K562 (cell line): Measurements from ENCODE around the gene CEP135. TPM values are rescaled to one million over a fixed set of nuclear protein-coding genes. Genes with fewer than 3 reads are reported as not detected.
A peak's percentile ranks its signal among the peaks of the same experiment; 100 is the strongest.

Source experiments
- ATAC-seq: fragments of 200-7000 bp; cut with Tn5 transposase; 3 replicates; pipeline ENCODE4 v1.9.1; 2020; ENCODE audit warnings: moderate library complexity
- BruUV-seq: library from RNA; stranded (reverse); fragments of 400-500 nt; replicated peaks from 2 replicates; lab custom pipeline; 2021; lab: Mats Ljungman, UMichigan
- CTCF ChIA-PET: fragments of 300-600 bp; formaldehyde crosslinking; extraction: SDS; loops from one replicate; lab custom pipeline; 2021; ENCODE audit warnings: low intra/inter-chr PET ratio; lab: Yijun Ruan, JAX
- POLR2A ChIA-PET: fragments of 300-600, 350-650 bp; sonication (Branson Sonifier 250); formaldehyde crosslinking; extraction: SDS; loops from one replicate; lab custom pipeline; 2021; ENCODE audit warnings: antibody characterized with exemption, inconsistent platforms; lab: Yijun Ruan, JAX
- DNase-seq, 4 experiments: peaks; one replicate each; pipeline versions ENCODE4 v3.0.0 to v3.0.0-alpha.2; 2011 to 2018; ENCODE audit warnings: low spot score in 3 of 4, mixed read lengths in 3 of 4; ENCODE audit errors: extremely low read depth in 1 of 4
- FAIRE-seq: peaks from 2 replicates; lab custom pipeline; 2011; peaks lifted over from hg19 to GRCh38; lab: Jason Lieb, UNC
- H2AFZ ChIP-seq: 2 replicates; pipeline ENCODE4 v1.6.0; 2011; ENCODE audit warnings: low read depth, low read length, control low read depth, inconsistent platforms
- H3K27ac ChIP-seq: fragments of 200-600 bp; 3 replicates; pipeline ENCODE4 v1.8.0; 2011; ENCODE audit warnings: low read depth, mild to moderate bottlenecking, control low read depth, inconsistent platforms, low read length, moderate library complexity, mixed read lengths; ENCODE audit errors: extremely low read depth
- H3K27me3 ChIP-seq, 2 experiments: fragments of 300-600 bp in 1 of 2; 2 replicates in 1 of 2; 3 replicates in 1 of 2; pipeline versions ENCODE4 v1.6.0 to v1.8.0; 2011; ENCODE audit warnings: inconsistent platforms in 2 of 2, low read length in 2 of 2, mild to moderate bottlenecking in 1 of 2, mixed read lengths in 1 of 2, moderate library complexity in 1 of 2; ENCODE audit not compliant: control insufficient read depth in 2 of 2, insufficient read depth in 2 of 2
- H3K36me3 ChIP-seq: fragments of 300-600 bp; 3 replicates; pipeline ENCODE4 v1.8.0; 2011; ENCODE audit warnings: mild to moderate bottlenecking, low read length, inconsistent platforms; ENCODE audit not compliant: control insufficient read depth, insufficient read depth
- H3K4me1 ChIP-seq, 2 experiments: fragments of 200-600 bp in 1 of 2; replicated peaks in 1 of 2; 2 replicates in 1 of 2; 3 replicates in 1 of 2; pipeline versions ENCODE4 v1.5.1 to v1.8.0; 2011; ENCODE audit warnings: inconsistent platforms in 2 of 2, low read length in 2 of 2, mild to moderate bottlenecking in 1 of 2, mixed read lengths in 1 of 2, moderate library complexity in 1 of 2; ENCODE audit not compliant: control insufficient read depth in 2 of 2, insufficient read depth in 2 of 2
- H3K4me2 ChIP-seq: 2 replicates; pipeline ENCODE4 v1.6.1; 2011; ENCODE audit warnings: low read length, control low read depth, inconsistent platforms, mixed read lengths; ENCODE audit not compliant: insufficient read depth
- H3K4me3 ChIP-seq: fragments of 200-600 bp; sonication (generic), shearing (Covaris generic); 2 replicates; pipeline ENCODE4 v1.5.1; 2016; ENCODE audit warnings: control low read depth, inconsistent platforms
- H3K79me2 ChIP-seq: fragments of 200-600 bp; 3 replicates; pipeline ENCODE4 v1.8.0; 2011; ENCODE audit warnings: low read length, inconsistent platforms; ENCODE audit not compliant: control insufficient read depth, insufficient read depth
- H3K9ac ChIP-seq, 2 experiments: 2 replicates each; pipeline versions ENCODE4 v1.6.0 to v1.6.1; 2011; ENCODE audit warnings: low read depth in 2 of 2, low read length in 2 of 2, control low read depth in 1 of 2, inconsistent platforms in 1 of 2, mild to moderate bottlenecking in 1 of 2, mixed read lengths in 1 of 2; ENCODE audit not compliant: insufficient read depth in 1 of 2
- H3K9me1 ChIP-seq: one replicate; pipeline ENCODE4 v1.6.0; 2011; ENCODE audit warnings: inconsistent platforms, mild to moderate bottlenecking, low read length, moderate library complexity; ENCODE audit not compliant: control insufficient read depth, insufficient read depth
- H3K9me3 ChIP-seq: replicated peaks from 2 replicates; pipeline ENCODE4 v1.5.1; 2011; ENCODE audit warnings: low read depth, low read length, inconsistent platforms; ENCODE audit not compliant: control insufficient read depth, insufficient read depth
- H4K20me1 ChIP-seq: replicated peaks from 2 replicates; pipeline ENCODE4 v1.6.1; 2011; ENCODE audit warnings: low read length, inconsistent platforms, mixed read lengths; ENCODE audit not compliant: control insufficient read depth, insufficient read depth
- CBX2 ChIP-seq: fragments of 200-600 bp; sonication (generic); IDR thresholded peaks from one replicate; pipeline ENCODE4 v1.6.1; 2012; ENCODE audit warnings: mild to moderate bottlenecking, low read length, inconsistent platforms; ENCODE audit not compliant: insufficient read depth, poor library complexity, severe bottlenecking
- EP300 ChIP-seq: IDR thresholded peaks from 2 replicates; pipeline ENCODE4 v1.6.1; 2012; ENCODE audit warnings: low read length, improper control_type of control experiment
- EP400 ChIP-seq: fragments of 450-650 bp; IDR thresholded peaks from 2 replicates; pipeline ENCODE4 v1.6.1; 2017; ENCODE audit warnings: antibody characterized with exemption, mild to moderate bottlenecking, moderate library complexity
- ETV1 ChIP-seq: fragments of 450-650 bp; conservative IDR thresholded peaks from 2 replicates; pipeline ENCODE4 v1.6.1; 2016; ENCODE audit warnings: missing genetic modification characterization, control low read depth, low read depth, missing compliant biosample characterization
- HNRNPUL1 ChIP-seq: fragments of 200-400 bp; formaldehyde crosslinking; IDR thresholded peaks from 2 replicates; pipeline ENCODE4 v1.6.1; 2017; ENCODE audit warnings: low read length
- KLF16 ChIP-seq: IDR thresholded peaks from 2 replicates; pipeline ENCODE4 v1.6.1; 2016; ENCODE audit warnings: antibody characterized with exemption
- RBM14 ChIP-seq: fragments of 200-400 bp; formaldehyde crosslinking; IDR thresholded peaks from 2 replicates; pipeline ENCODE4 v1.6.1; 2018; ENCODE audit warnings: low read depth, mild to moderate bottlenecking, low read length, moderate library complexity, borderline replicate concordance; ENCODE audit not compliant: insufficient read depth
- RNF219 ChIP-seq: fragments of 250-450 bp; sonication (Bioruptor Pico); IDR thresholded peaks from 2 replicates; pipeline ENCODE4 v1.5.0; 2022; ENCODE audit warnings: mild to moderate bottlenecking
- SRSF1 ChIP-seq: fragments of 200-400 bp; formaldehyde crosslinking; IDR thresholded peaks from 2 replicates; pipeline ENCODE4 v1.6.1; 2017; ENCODE audit warnings: mild to moderate bottlenecking, low read depth, low read length, moderate library complexity
- TCF7 ChIP-seq: sonication (generic); IDR thresholded peaks from 2 replicates; pipeline ENCODE4 v1.6.1; 2016; ENCODE audit warnings: antibody characterized with exemption, borderline replicate concordance
- ZNF431 ChIP-seq: sonication (generic); formaldehyde crosslinking; IDR thresholded peaks from 2 replicates; pipeline ENCODE4 v1.8.0; 2022; ENCODE audit warnings: mild to moderate bottlenecking, missing genetic modification reagents
- WGBS: fragments of 100-300 bp; shearing (Covaris generic); methylation state at CpG from one replicate; pipeline ENCODE4 v1.1.6; 2016; ENCODE audit warnings: low coverage, mixed read lengths; ENCODE audit not compliant: insufficient coverage; ENCODE audit errors: missing lambda C conversion rate; 5-methylcytosine and 5-hydroxymethylcytosine counted together
- in situ Hi-C: fragments of 300-500 bp; cut with MboI; formaldehyde crosslinking; loops from 4 replicates; pipeline ENCODE4 v1.15.0; 2018; ENCODE audit warnings: inconsistent platforms, mixed read lengths
- intact Hi-C: fragments of 100-400 bp; cut with micrococcal nuclease; formaldehyde crosslinking; loops from 2 replicates; pipeline ENCODE4 v1.14.2; 2022
- polyA plus RNA-seq, 8 experiments: library from polyadenylated mRNA; depleted of rRNA in 4 of 8; stranded (reverse) in 5 of 8; unstranded in 3 of 8; fragments of >200 nt; fragmentation: Nextera tagmentation in 2 of 8; fragmentation: Illumina TruSeq in 1 of 8; extraction: Ambion mirVana in 2 of 8; extraction: Trizol in 1 of 8; gene quantifications; 2 replicates each; pipeline versions ENCODE4 v1.2.1 to v1.2.3, GENCODE V29; 2011 to 2014; ENCODE audit warnings: inconsistent platforms in 1 of 8, missing spikeins in 1 of 8
- total RNA-seq, 7 experiments: library from RNA; depleted of rRNA in 6 of 7; stranded (reverse); fragments of >200 nt in 6 of 7; fragmentation: Illumina TruSeq in 2 of 7; extraction: Trizol in 2 of 7; gene quantifications; 2 replicates each; pipeline versions ENCODE4 v1.2.1 to v1.2.3, GENCODE V29; 2011 to 2021; ENCODE audit warnings: low replicate concordance in 1 of 7

The CEP135 gene
- total and polyA plus RNA-seq, 9 of the 15 experiments (the other 6 are each of a cell fraction or from before 2014, with no cell fraction given) = 3.1 to 18.9 (median 15.3) TPM

GRCh38 chr4:56052966-56053365 lies 104.2 kb downstream of the CEP135 start:
- Histone ChIP-seq H2AFZ (no peak overlapping the region), H3K4me3 (no peak overlapping the region), H4K20me1 (no peaks in the 10 kb centered on the region), H3K9ac (no peak overlapping the region), H3K36me3 (no peaks in the 10 kb centered on the region), H3K79me2 (no peaks in the 10 kb centered on the region), H3K27ac (no peak overlapping the region), H3K4me2 (no peak overlapping the region), H3K4me1 (peaks cover 0 to 16% of the 10 kb centered on the region in 2 experiments; a peak in 3 of 5 replicates), H3K9me1 (no peaks in the 10 kb centered on the region), H3K27me3 (peaks cover 14 to 18% of the 10 kb centered on the region in 2 experiments), H3K9me3 (no peaks in the 10 kb centered on the region)
- intact Hi-C loops (no loop called here), in situ Hi-C loops (no loop called here)
- no TSS peak for BruUV-seq
- no peak for FAIRE-seq
- ChIA-PET POLR2A (no interaction called here), CTCF (no interaction called here)
- WGBS = 3% methylated on average over 5 of the region's 5 CpGs
- no peak for DNase-seq
- ATAC-seq = no peak
- peak; percentile 67 for TF ChIP-seq CBX2
- TF ChIP-seq SRSF1 = no peak

DNA sequence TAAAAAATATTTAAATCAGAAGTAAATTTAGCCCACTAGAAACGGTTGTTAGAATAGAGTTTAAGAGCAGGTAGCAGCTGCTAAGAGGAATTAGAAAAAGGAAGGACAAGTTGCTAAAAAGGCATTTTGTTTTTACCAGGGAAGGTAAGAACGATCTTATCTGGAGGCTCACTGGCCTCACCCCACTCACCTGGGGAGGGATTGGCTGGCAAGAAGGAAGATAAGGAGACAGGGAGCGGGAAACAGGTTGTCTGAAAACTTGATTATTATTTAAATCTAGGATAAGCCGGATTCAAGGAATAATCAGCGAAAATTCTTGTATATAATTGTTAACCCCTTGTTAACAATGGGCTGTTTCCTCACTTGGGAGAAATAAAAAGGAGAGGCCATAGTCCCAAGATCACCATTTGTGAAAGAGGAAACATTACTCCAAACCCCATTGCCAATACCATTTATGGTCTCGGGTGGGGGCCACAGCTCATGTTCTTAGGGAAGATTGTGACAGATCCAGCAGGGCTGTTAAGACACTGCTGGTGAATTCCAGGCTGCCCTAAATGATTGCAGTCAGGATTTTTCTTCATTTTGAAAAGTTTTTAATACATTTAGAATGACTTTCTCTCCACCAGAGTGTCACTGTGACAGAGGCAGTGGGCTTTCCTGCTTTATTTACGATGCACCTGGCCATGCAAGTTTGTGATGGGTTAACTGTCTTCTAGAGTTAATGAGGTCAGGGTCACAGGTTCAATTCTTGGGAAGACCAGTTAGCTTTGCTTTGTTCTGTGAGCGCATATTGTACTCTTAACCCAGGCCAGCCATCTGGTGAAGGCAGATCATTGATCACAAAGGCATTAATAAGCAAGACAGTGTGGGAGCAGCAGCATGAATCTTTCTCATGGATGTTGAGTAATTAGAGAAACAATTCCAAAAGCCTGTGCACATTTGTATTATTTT lies 106.6 kb downstream of the CEP135 start:
- Histone ChIP-seq H3K36me3 (no peaks in the 10 kb centered on the region), H3K4me1 (no peaks in the 10 kb centered on the region), H3K9me3 (no peaks in the 10 kb centered on the region), H3K79me2 (no peaks in the 10 kb centered on the region), H3K27ac (no peak overlapping the region), H4K20me1 (no peaks in the 10 kb centered on the region), H3K4me3 (no peak overlapping the region), H2AFZ (no peak overlapping the region), H3K27me3 (peaks cover 10 to 15% of the 10 kb centered on the region in 2 experiments; a peak in 4 of 5 replicates), H3K9me1 (no peaks in the 10 kb centered on the region), H3K4me2 (no peak overlapping the region), H3K9ac (no peak overlapping the region)
- FAIRE-seq (no peak), DNase-seq (no peak), ATAC-seq (no peak)
- intact Hi-C loops (no loop called here), in situ Hi-C loops (no loop called here)
- ChIA-PET POLR2A (no interaction called here), CTCF (no interaction called here)
- no TSS peak for BruUV-seq
- 3% methylated on average over 8 of the region's 8 CpGs for WGBS
- TF ChIP-seq HNRNPUL1 = no peak
- TF ChIP-seq KLF16 = no peak
- no peak for TF ChIP-seq ETV1 (tag)
- TF ChIP-seq CBX2 = no peak
- TF ChIP-seq RBM14 = no peak
- no peak for TF ChIP-seq EP300
- TF ChIP-seq EP400 = no peak
- TF ChIP-seq ZNF431 (CRISPR knock-in tag) = no peak
- TF ChIP-seq TCF7 = no peak
- no peak for TF ChIP-seq RNF219 (CRISPR knock-in tag)
